Endodermal cell (in vitro differentiated cells): ENCODE results near the gene ULBP3. TPM values are rescaled to one million over a fixed set of nuclear protein-coding genes. Genes with fewer than 3 reads are reported as not detected.
A peak's percentile ranks its signal among the peaks of the same experiment; 100 is the strongest.

ENCODE experiments used
- DNase-seq: peaks from one replicate; pipeline ENCODE4 v3.0.0-alpha.2; 2017
- H3K27ac ChIP-seq: 2 replicates; pipeline ENCODE4 v1.5.1; 2013; ENCODE audit warnings: mild to moderate bottlenecking, low read depth, low read length, moderate library complexity
- H3K27me3 ChIP-seq: 2 replicates; pipeline ENCODE4 v1.6.1; 2013; ENCODE audit warnings: mild to moderate bottlenecking, low read length, moderate library complexity; ENCODE audit not compliant: insufficient read depth, control insufficient read depth, poor library complexity, severe bottlenecking
- H3K36me3 ChIP-seq: 2 replicates; pipeline ENCODE4 v1.7.0; 2013; ENCODE audit warnings: mild to moderate bottlenecking, low read length, moderate library complexity; ENCODE audit not compliant: control insufficient read depth, insufficient read depth
- H3K4me1 ChIP-seq: one replicate; pipeline ENCODE4 v1.7.0; 2013; ENCODE audit warnings: low read length; ENCODE audit not compliant: control insufficient read depth, insufficient read depth
- H3K4me3 ChIP-seq: 2 replicates; pipeline ENCODE4 v1.5.1; 2013; ENCODE audit warnings: mild to moderate bottlenecking, low read length, moderate library complexity
- H3K9ac ChIP-seq: 2 replicates; pipeline ENCODE4 v1.6.1; 2013; ENCODE audit warnings: mild to moderate bottlenecking, low read length, moderate library complexity; ENCODE audit not compliant: poor library complexity, severe bottlenecking; ENCODE audit errors: extremely low read depth
- H3K9me3 ChIP-seq: 2 replicates; pipeline ENCODE4 v1.6.1; 2013; ENCODE audit warnings: mild to moderate bottlenecking, low read length, moderate library complexity; ENCODE audit not compliant: control insufficient read depth
- H3K27ac Mint-ChIP-seq: 2 replicates; pipeline ENCODE4 v1.8.0; 2020; ENCODE audit warnings: mixed read lengths
- H3K27me3 Mint-ChIP-seq: 2 replicates; pipeline ENCODE4 v1.8.0; 2021; ENCODE audit warnings: mild to moderate bottlenecking, mixed read lengths; ENCODE audit not compliant: insufficient read depth
- H3K36me3 Mint-ChIP-seq: 2 replicates; pipeline ENCODE4 v1.8.0; 2020; ENCODE audit warnings: low read depth, mixed read lengths
- H3K4me1 Mint-ChIP-seq: 2 replicates; pipeline ENCODE4 v1.8.0; 2020; ENCODE audit warnings: mixed read lengths
- H3K4me3 Mint-ChIP-seq: 2 replicates; pipeline ENCODE4 v1.8.0; 2020; ENCODE audit warnings: mild to moderate bottlenecking, moderate library complexity, mixed read lengths
- H3K9me3 Mint-ChIP-seq: 2 replicates; pipeline ENCODE4 v1.8.0; 2020; ENCODE audit warnings: mild to moderate bottlenecking, mixed read lengths
- CTCF ChIP-seq: fragments of 200-600 bp; sonication (generic); conservative IDR thresholded peaks from 2 replicates; pipeline ENCODE4 v1.5.0; 2021; ENCODE audit warnings: antibody characterized with exemption, mild to moderate bottlenecking
- WGBS, 2 experiments: methylation state at CpG; one replicate each; pipeline versions ENCODE4 v1.1.5 to v1.1.7; 2013; ENCODE audit warnings: missing lambda C conversion rate in 2 of 2, mixed read lengths in 1 of 2; ENCODE audit not compliant: insufficient coverage in 1 of 2, insufficient read length in 1 of 2; 5-methylcytosine and 5-hydroxymethylcytosine counted together
- total RNA-seq, 2 donors: library from RNA; stranded (reverse); fragmentation: NEBNext Ultra II Directional in 1 of 2; extraction: Animal tissue kit (Norgen Biotek cat#: 25700) in 1 of 2; gene quantifications; 2 replicates in 1 of 2; 3 replicates in 1 of 2; pipeline ENCODE4 v1.2.1, GENCODE V29; 2021

The ULBP3 gene
- total RNA-seq, 2 donors from 2014 or later, result 4.4 to 5.4 TPM

GRCh38 chr6:150083839-150084238 is 14.9 kb upstream of the ULBP3 start:
- peak; percentile 36 for DNase-seq
- Histone ChIP-seq H3K27ac (no peak overlapping the region), H3K36me3 (no peaks in the 10 kb centered on the region), H3K4me1 (no peaks in the 10 kb centered on the region), H3K4me3 (no peak overlapping the region), H3K9me3 (no peaks in the 10 kb centered on the region), H3K27me3 (no peaks in the 10 kb centered on the region), H3K9ac (no peak overlapping the region)
- H3K9me3 Mint-ChIP-seq, result peaks cover 2% of the 10 kb centered on the region
- peaks cover 4% of the 10 kb centered on the region for H3K4me1 Mint-ChIP-seq
- no peak for TF ChIP-seq CTCF
- no peak overlapping the region for H3K27ac Mint-ChIP-seq
- no peaks in the 10 kb centered on the region for H3K36me3 Mint-ChIP-seq
- no peaks in the 10 kb centered on the region for H3K27me3 Mint-ChIP-seq
- H3K4me3 Mint-ChIP-seq, result no peak overlapping the region
- 95% methylated on average over 3 of the region's 3 CpGs; no CpG with 5 or more reads in 1 of the 2 experiments for WGBS, 2 experiments

GRCh38 chr6:150081702-150082101 is 12.8 kb upstream of the ULBP3 start:
- H3K9me3 ChIP-seq, result no peaks in the 10 kb centered on the region
- no peaks in the 10 kb centered on the region for H3K27me3 ChIP-seq
- peaks cover 4% of the 10 kb centered on the region for H3K4me1 Mint-ChIP-seq
- H3K27me3 Mint-ChIP-seq, result no peaks in the 10 kb centered on the region
- no peaks in the 10 kb centered on the region for H3K4me1 ChIP-seq
- no peak overlapping the region for H3K4me3 Mint-ChIP-seq
- no peak overlapping the region for H3K4me3 ChIP-seq
- H3K9ac ChIP-seq, result no peak overlapping the region
- peaks cover 2% of the 10 kb centered on the region for H3K9me3 Mint-ChIP-seq
- no peaks in the 10 kb centered on the region for H3K36me3 Mint-ChIP-seq
- DNase-seq, result peak; percentile 50
- H3K27ac ChIP-seq, result no peak overlapping the region
- no peak overlapping the region for H3K27ac Mint-ChIP-seq
- no peaks in the 10 kb centered on the region for H3K36me3 ChIP-seq
- peak; percentile 26 for TF ChIP-seq CTCF
- 91% methylated on average over 2 of the region's 4 CpGs; no CpG with 5 or more reads in 1 of the 2 experiments for WGBS, 2 experiments

GRCh38 chr6:150079604-150080003 is 10.7 kb upstream of the ULBP3 start:
- Histone ChIP-seq H3K36me3 (no peaks in the 10 kb centered on the region), H3K9ac (no peak overlapping the region), H3K27ac (no peak overlapping the region), H3K4me3 (no peak overlapping the region), H3K4me1 (no peaks in the 10 kb centered on the region), H3K27me3 (no peaks in the 10 kb centered on the region), H3K9me3 (no peaks in the 10 kb centered on the region)
- TF ChIP-seq CTCF, result no peak
- peak; percentile 70 for DNase-seq
- Mint-ChIP-seq H3K9me3 (peaks cover 2% of the 10 kb centered on the region), H3K27ac (no peak overlapping the region), H3K4me3 (no peak overlapping the region), H3K4me1 (peaks cover 6% of the 10 kb centered on the region), H3K36me3 (no peaks in the 10 kb centered on the region), H3K27me3 (no peaks in the 10 kb centered on the region)
- WGBS, 2 experiments, result 78 to 100% methylated on average over 2 to 4 of the region's 4 CpGs
